Pancreas (tissue), 10 donors: ENCODE measurements around the gene FKBP10. TPM values are rescaled to one million over a fixed set of nuclear protein-coding genes. Genes with fewer than 3 reads are reported as not detected.

Source experiments
- ATAC-seq, 4 donors: fragments of 200-7000 bp; cut with Tn5 transposase; one replicate each; pipeline versions ENCODE4 v1.8.0 to v1.9.1; 2020; ENCODE audit warnings: mild to moderate bottlenecking in 4 of 4, moderate library complexity in 4 of 4
- DNase-seq, 6 donors: peaks; one replicate each; pipeline ENCODE4 v3.0.0-alpha.2; 2020
- FAIRE-seq: peaks from 2 replicates; lab custom pipeline; 2012; peaks lifted over from hg19 to GRCh38; lab: Jason Lieb, UNC
- H3K27ac ChIP-seq, 4 donors: fragments of 200-600 bp; sonication (generic); 1 replicate in 3 of 4; 2 replicates in 1 of 4; pipeline versions ENCODE4 v1.5.0 to v1.8.0; 2020
- H3K27me3 ChIP-seq, 4 donors: fragments of 200-600 bp; one replicate each; pipeline ENCODE4 v1.8.0; 2021
- H3K36me3 ChIP-seq, 3 donors: fragments of 200-600 bp; sonication (generic) in 1 of 3; one replicate each; pipeline versions ENCODE4 v1.5.0 to v1.8.0; 2020 to 2021
- H3K4me1 ChIP-seq, 3 donors: fragments of 200-600 bp; one replicate each; pipeline ENCODE4 v1.8.0; 2021
- H3K4me3 ChIP-seq, 4 donors: fragments of 200-600 bp; sonication (generic) in 2 of 4; one replicate each; pipeline versions ENCODE4 v1.5.0 to v1.8.0; 2020 to 2021
- H3K9me3 ChIP-seq, 4 donors: fragments of 200-600 bp; one replicate each; pipeline ENCODE4 v1.8.0; 2021
- CTCF ChIP-seq, 4 donors: fragments of 200-600 bp; sonication (generic) in 3 of 4; IDR thresholded peaks; one replicate each; pipeline versions ENCODE4 v1.5.0 to v1.8.0; 2021; ENCODE audit warnings: antibody characterized with exemption in 4 of 4
- WGBS, 2 donors: extraction: QIAGEN DNeasy Blood & Tissue Kit; methylation state at CpG; one replicate each; pipeline ENCODE4 v1.1.7; 2013; 5-methylcytosine and 5-hydroxymethylcytosine counted together
- intact Hi-C, 3 donors: fragments of 100-400 bp; cut with DNase I; formaldehyde crosslinking; loops; one replicate each; pipeline versions ENCODE4 v1.11.1 to v1.14.2; 2022
- polyA plus RNA-seq, 2 donors: library from polyadenylated mRNA; stranded (reverse); fragments of 200-250 nt; gene quantifications; one replicate each; pipeline ENCODE4 v1.2.3, GENCODE V29; 2013
- total RNA-seq, 6 donors: library from RNA; stranded (reverse); fragmentation: NEBNext Ultra II Directional in 4 of 6; extraction: Animal tissue kit (Norgen Biotek cat#: 25700) in 4 of 6; gene quantifications; one replicate each; pipeline versions ENCODE4 v1.2.1 to v1.2.4, GENCODE V29; 2021 to 2023
- donor health status: healthy with polysubstance abuse.
- donor health status: DM: no; HTN: no; CAD: no; lungs with moderate emphysema.
- donor health status: DM: no; HTN: no; CAD: no.
- donor health status: control.
- donor health status: control.
- donor health status: Bipolar disorder and iron deficiency.
- donor health status: DM: yes; HTN: yes; CAD: no.
- donor health status: DM: no; HTN: no; CAD: no.
- donor health status: DM: no; HTN: no; CAD: no.
- donor health status: DM: yes; HTN: yes; CAD: no.

Gene FKBP10
- total and polyA plus RNA-seq, 8 donors, result 4.5 to 35.3 (median 11.7) TPM

GRCh38 chr17:41869426-41869825, 56.6 kb downstream of the FKBP10 start:
- no peak for FAIRE-seq
- Histone ChIP-seq H3K9me3 (no peaks in the 10 kb centered on the region), H3K36me3 (peaks cover 4 to 47% (median 14%) of the 10 kb centered on the region in 3 donors), H3K4me3 (no peak overlapping the region), H3K4me1 (peaks cover 0 to under 1% (median 0%) of the 10 kb centered on the region in 3 donors), H3K27ac (no peak overlapping the region), H3K27me3 (no peaks in the 10 kb centered on the region)
- intact Hi-C loops, result loop anchor here in 1 of 3 donors (10.0 kb wide), 1 partner anchor 55 kb away; the partner anchor contains the start of genes FKBP10 and P3H4
- no peak for TF ChIP-seq CTCF (IDR thresholded peaks at IDR 0.05)
- 66 to 70% methylated on average over 9 of the region's 9 CpGs for WGBS, 2 donors
- ATAC-seq, result no peak
- peak in 1 of 6 donors; percentile 17 for DNase-seq

- no peak for TF ChIP-seq CTCF (IDR thresholded peaks at IDR 0.05)
- FAIRE-seq, result no peak
- ATAC-seq, result no peak
- Histone ChIP-seq H3K36me3 (peaks cover 4 to 47% (median 14%) of the 10 kb centered on the region in 3 donors), H3K9me3 (no peaks in the 10 kb centered on the region), H3K27ac (no peak overlapping the region), H3K27me3 (no peaks in the 10 kb centered on the region), H3K4me1 (no peaks in the 10 kb centered on the region), H3K4me3 (no peak overlapping the region)
- intact Hi-C loops, result no loop called here
- WGBS, 2 donors, result 85 to 90% methylated on average over 2 of the region's 2 CpGs
- DNase-seq, result peak in 1 of 6 donors; percentile 19
Observed at GRCh38 chr17:41870097-41870496, 57.3 kb downstream of the FKBP10 start.

GRCh38 chr17:41870627-41871026, 57.8 kb downstream of the FKBP10 start:
- FAIRE-seq (no peak), ATAC-seq (no peak), DNase-seq (peak in 1 of 6 donors; percentile 14)
- Histone ChIP-seq H3K36me3 (peaks cover 4 to 47% (median 14%) of the 10 kb centered on the region in 3 donors), H3K27ac (no peak overlapping the region), H3K4me1 (no peaks in the 10 kb centered on the region), H3K27me3 (no peaks in the 10 kb centered on the region), H3K4me3 (no peak overlapping the region), H3K9me3 (no peaks in the 10 kb centered on the region)
- intact Hi-C loops, result no loop called here
- 77 to 80% methylated on average over 7 of the region's 7 CpGs for WGBS, 2 donors
- no peak for TF ChIP-seq CTCF (IDR thresholded peaks at IDR 0.05)

GRCh38 chr17:41871789-41872188, 59.0 kb downstream of the FKBP10 start:
- WGBS, 2 donors, result 93% methylated on average over 10 of the region's 10 CpGs
- peaks cover 4 to 49% (median 14%) of the 10 kb centered on the region in 3 donors for H3K36me3 ChIP-seq
- H3K27me3 ChIP-seq, result no peaks in the 10 kb centered on the region

More at GRCh38 chr17:41871789-41872188, 59.0 kb downstream of the FKBP10 start:
- DNase-seq (peak in 1 of 6 donors; percentile 35), ATAC-seq (no peak), FAIRE-seq (no peak)
- Histone ChIP-seq H3K4me3 (no peak overlapping the region), H3K9me3 (no peaks in the 10 kb centered on the region), H3K4me1 (no peaks in the 10 kb centered on the region), H3K27ac (no peak overlapping the region)
- intact Hi-C loops, result no loop called here
- no peak for TF ChIP-seq CTCF (IDR thresholded peaks at IDR 0.05)

Other genes starting within 250 kb of the FKBP10 start
- gene KRT9, start 240.9 kb upstream of the FKBP10 start, total RNA-seq, result not detected
- not detected for gene KRT9, start 240.9 kb upstream of the FKBP10 start, polyA plus RNA-seq
- gene KRT14, start 226.1 kb upstream of the FKBP10 start, total RNA-seq, result under 1 TPM in 2 of 6 donors, not detected in 4; 0.26 to 0.28 TPM
- gene KRT14, start 226.1 kb upstream of the FKBP10 start, polyA plus RNA-seq, result under 1 TPM; 0.30 to 0.38 TPM
- under 1 TPM in 2 of 6 donors, not detected in 4; 0.15 to 0.32 TPM for gene KRT16, start 200.2 kb upstream of the FKBP10 start, total RNA-seq
- under 1 TPM; 0.05 to 0.61 TPM for gene KRT16, start 200.2 kb upstream of the FKBP10 start, polyA plus RNA-seq
- 10 to 100 TPM in 1 of 6 donors, 1 to 10 TPM in 2, under 1 TPM in 3; 0.42 to 28.4 (median 1.0) TPM for gene KRT17, start 188.4 kb upstream of the FKBP10 start, total RNA-seq
- gene KRT17, start 188.4 kb upstream of the FKBP10 start, polyA plus RNA-seq, result 1 to 10 TPM; 2.6 to 7.0 TPM
- gene EIF1, start 124.1 kb upstream of the FKBP10 start, total RNA-seq, result 100 to 1,000 TPM; 421 to 934 (median 592) TPM
- 100 to 1,000 TPM; 316 to 590 TPM for gene EIF1, start 124.1 kb upstream of the FKBP10 start, polyA plus RNA-seq
- not detected for gene GAST, start 100.7 kb upstream of the FKBP10 start, total RNA-seq
- gene GAST, start 100.7 kb upstream of the FKBP10 start, polyA plus RNA-seq, result not detected
- 1 to 10 TPM in 3 of 6 donors, under 1 TPM in 3; 0.13 to 1.6 (median 0.84) TPM for gene HAP1, start 78.4 kb upstream of the FKBP10 start, total RNA-seq
- gene HAP1, start 78.4 kb upstream of the FKBP10 start, polyA plus RNA-seq, result 1 to 10 TPM; 2.6 to 4.2 TPM
- gene JUP, start 26.3 kb upstream of the FKBP10 start, total RNA-seq, result 10 to 100 TPM; 31.1 to 93.5 (median 42.0) TPM
- 10 to 100 TPM; 46.8 to 50.4 TPM for gene JUP, start 26.3 kb upstream of the FKBP10 start, polyA plus RNA-seq
- 10 to 100 TPM in 3 of 6 donors, 1 to 10 TPM in 3; 8.4 to 15.7 (median 10.1) TPM for gene P3H4, start 1.1 kb upstream of the FKBP10 start, total RNA-seq
- 10 to 100 TPM; 13.0 to 16.6 TPM for gene P3H4, start 1.1 kb upstream of the FKBP10 start, polyA plus RNA-seq
- gene NT5C3B, start 23.2 kb downstream of the FKBP10 start, total RNA-seq, result 10 to 100 TPM; 24.2 to 35.6 (median 27.0) TPM
- 100 to 1,000 TPM in 1 of 2 donors, 10 to 100 TPM in 1; 89.7 to 102 TPM for gene NT5C3B, start 23.2 kb downstream of the FKBP10 start, polyA plus RNA-seq
- not detected for gene KLHL10, start 24.8 kb downstream of the FKBP10 start, total RNA-seq
- gene KLHL10, start 24.8 kb downstream of the FKBP10 start, polyA plus RNA-seq, result under 1 TPM in 1 of 2 donors, not detected in 1; 0.02 TPM
- gene KLHL11, start 52.4 kb downstream of the FKBP10 start, total RNA-seq, result 1 to 10 TPM; 4.3 to 7.8 (median 5.8) TPM
- gene KLHL11, start 52.4 kb downstream of the FKBP10 start, polyA plus RNA-seq, result under 1 TPM; 0.61 to 0.75 TPM
- gene ACLY, start 105.9 kb downstream of the FKBP10 start, total RNA-seq, result 100 to 1,000 TPM in 1 of 6 donors, 10 to 100 TPM in 5; 38.6 to 101 (median 58.3) TPM
- gene ACLY, start 105.9 kb downstream of the FKBP10 start, polyA plus RNA-seq, result 10 to 100 TPM; 22.0 to 68.7 TPM
- under 1 TPM; 0.20 to 0.98 (median 0.57) TPM for gene ODAD4, start 117.6 kb downstream of the FKBP10 start, total RNA-seq
- 1 to 10 TPM; 1.2 to 4.1 TPM for gene ODAD4, start 117.6 kb downstream of the FKBP10 start, polyA plus RNA-seq
- 10 to 100 TPM; 26.3 to 45.8 (median 32.1) TPM for gene CNP, start 153.8 kb downstream of the FKBP10 start, total RNA-seq
- gene CNP, start 153.8 kb downstream of the FKBP10 start, polyA plus RNA-seq, result 10 to 100 TPM; 26.4 to 34.4 TPM
- 10 to 100 TPM; 32.2 to 45.3 (median 37.3) TPM for gene DNAJC7, start 204.4 kb downstream of the FKBP10 start, total RNA-seq
- gene DNAJC7, start 204.4 kb downstream of the FKBP10 start, polyA plus RNA-seq, result 10 to 100 TPM; 53.4 to 63.6 TPM
- 10 to 100 TPM in 3 of 6 donors, 1 to 10 TPM in 3; 6.5 to 14.7 (median 10.7) TPM for gene NKIRAS2, start 207.1 kb downstream of the FKBP10 start, total RNA-seq
- gene NKIRAS2, start 207.1 kb downstream of the FKBP10 start, polyA plus RNA-seq, result 10 to 100 TPM; 11.7 to 14.1 TPM
- 1 to 10 TPM; 1.2 to 2.2 (median 1.8) TPM for gene C17orf113, start 237.6 kb downstream of the FKBP10 start, total RNA-seq
- gene C17orf113, start 237.6 kb downstream of the FKBP10 start, polyA plus RNA-seq, result 1 to 10 TPM; 1.5 to 1.9 TPM